GM18951 (cell line): ENCODE measurements around the gene BRAP.
"Not testable (repeated sequence)": the region's sequence is repeated elsewhere in the genome, so short reads cannot be mapped to it uniquely, and the experiment has no call there.

ENCODE experiments used
- POLR2A ChIP-seq: IDR thresholded peaks from 4 replicates; pipeline ENCODE4 v1.6.1; 2011; ENCODE audit warnings: mild to moderate bottlenecking; ENCODE audit not compliant: insufficient read length, insufficient read depth; ENCODE audit errors: extremely low read depth
- in situ Hi-C: fragments of 300-500 bp; cut with MboI; formaldehyde crosslinking; loops from one replicate; pipeline ENCODE4 v1.12.0; 2022; ENCODE audit warnings: low sequenced_read_pairs, mixed read lengths, inconsistent platforms; ENCODE audit not compliant: unreplicated experiment

Gene BRAP

DNA sequence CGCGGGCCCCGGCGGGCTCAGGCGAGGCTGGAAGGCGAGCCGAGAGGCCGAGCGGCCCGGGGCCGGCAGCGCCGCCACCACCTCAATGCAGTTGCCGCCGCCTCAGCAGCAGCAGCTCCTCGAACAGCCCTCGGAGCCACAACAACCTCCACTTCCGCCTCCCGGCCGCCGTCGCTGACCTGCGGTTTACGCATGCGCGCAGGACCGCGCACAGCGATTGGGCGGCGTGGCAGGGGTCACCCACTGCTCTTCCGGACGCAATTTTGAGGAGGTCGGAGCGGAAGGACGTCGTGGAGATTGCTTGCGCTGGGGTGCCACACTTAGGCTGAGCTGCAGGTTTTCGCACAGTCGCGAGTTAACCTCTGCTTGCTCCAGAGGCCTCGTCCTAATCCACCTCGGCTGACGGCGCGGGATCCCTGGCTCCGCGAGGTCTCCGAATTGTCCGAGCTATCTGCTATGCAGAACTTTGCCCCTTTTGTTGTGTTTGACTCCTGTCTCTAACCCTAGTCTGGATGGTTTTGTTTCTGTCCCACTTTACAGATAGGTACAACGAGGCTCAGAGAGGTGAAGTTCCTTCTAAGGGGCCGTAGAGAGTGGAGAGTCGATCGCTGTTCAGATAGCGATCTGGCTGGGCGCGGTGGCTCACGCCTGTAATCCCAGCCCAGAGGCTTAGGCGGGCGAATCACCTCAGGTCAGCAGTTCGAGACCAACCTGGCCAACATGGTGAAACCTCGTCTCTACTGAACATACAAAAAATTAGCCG lies at the start of gene BRAP, which contains the start of gene ACAD10:
Gene BRAP, minus strand, starts transcription at position 146 of the 763 bp plus-strand sequence. CDS start 164 bp downstream, outside the sequence.
Gene ACAD10, plus strand, starts transcription at position 243 of the 763 bp plus-strand sequence. CDS start 6,657 bp downstream, outside the sequence.
- in situ Hi-C loops, result no loop called here
- TF ChIP-seq POLR2A, result peak; percentile 98

- in situ Hi-C loops, result no loop called here
- no peak for TF ChIP-seq POLR2A
Measured at GRCh38 chr12:111733340-111733915, 47.7 kb upstream of the BRAP start.

GRCh38 chr12:111732786-111733185 lies 47.0 kb upstream of the BRAP start:
- TF ChIP-seq POLR2A, result no peak
- in situ Hi-C loops, result no loop called here

DNA sequence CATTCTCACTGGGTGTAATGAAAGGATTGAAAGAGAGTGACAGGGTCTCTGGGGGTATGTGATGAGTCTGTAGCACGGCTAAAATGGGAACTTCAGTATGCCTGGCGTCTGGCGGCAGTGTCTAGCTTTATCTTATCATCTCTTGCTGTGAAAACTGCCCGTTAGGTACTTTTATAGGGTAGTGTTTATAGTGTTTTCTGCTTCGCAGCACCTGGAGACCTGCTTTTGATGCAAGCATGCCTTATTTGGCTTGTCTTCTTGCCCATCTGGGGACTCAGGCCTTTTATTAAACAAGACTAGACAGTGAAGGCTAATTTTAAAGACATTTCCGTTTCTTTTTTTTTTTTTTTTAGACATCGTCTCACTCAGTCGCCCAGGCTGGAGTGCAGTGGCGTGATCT lies 44.7 kb upstream of the BRAP start:
- in situ Hi-C loops, result no loop called here
- TF ChIP-seq POLR2A, result no peak

DNA sequence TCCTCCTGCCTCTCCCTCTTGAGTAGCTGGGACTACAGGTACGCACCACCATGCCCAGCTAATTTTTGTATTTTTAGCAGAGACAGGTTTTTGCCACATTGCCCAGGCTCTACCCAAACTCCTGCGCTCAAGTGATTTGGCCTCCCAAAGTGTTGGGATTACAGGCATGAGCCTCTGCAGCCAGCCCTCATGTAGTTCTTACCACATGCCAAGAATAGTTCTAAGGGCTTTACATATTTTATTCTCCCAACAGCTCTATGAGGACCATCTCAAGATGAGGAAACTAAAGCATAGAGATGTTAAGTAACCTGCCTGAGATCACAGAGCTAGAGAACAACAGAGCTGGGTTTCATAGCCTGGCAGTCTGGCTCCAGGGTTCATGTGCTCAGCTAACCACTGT lies 43.0 kb upstream of the BRAP start:
- in situ Hi-C loops, result no loop called here
- no peak for TF ChIP-seq POLR2A

- in situ Hi-C loops, result not testable (repeated sequence)
Measured at GRCh38 chr12:111723646-111724360, 38.0 kb upstream of the BRAP start.

GRCh38 chr12:111720457-111720856 lies 34.7 kb upstream of the BRAP start:
- in situ Hi-C loops, result no loop called here

GRCh38 chr12:111719316-111719715 lies 33.6 kb upstream of the BRAP start:
- in situ Hi-C loops, result not testable (repeated sequence)

More at GRCh38 chr12:111720457-111720856, 34.7 kb upstream of the BRAP start:
- TF ChIP-seq POLR2A, result no peak

GRCh38 chr12:111715279-111715678 lies 29.5 kb upstream of the BRAP start:
- in situ Hi-C loops, result no loop called here
- TF ChIP-seq POLR2A, result no peak

DNA sequence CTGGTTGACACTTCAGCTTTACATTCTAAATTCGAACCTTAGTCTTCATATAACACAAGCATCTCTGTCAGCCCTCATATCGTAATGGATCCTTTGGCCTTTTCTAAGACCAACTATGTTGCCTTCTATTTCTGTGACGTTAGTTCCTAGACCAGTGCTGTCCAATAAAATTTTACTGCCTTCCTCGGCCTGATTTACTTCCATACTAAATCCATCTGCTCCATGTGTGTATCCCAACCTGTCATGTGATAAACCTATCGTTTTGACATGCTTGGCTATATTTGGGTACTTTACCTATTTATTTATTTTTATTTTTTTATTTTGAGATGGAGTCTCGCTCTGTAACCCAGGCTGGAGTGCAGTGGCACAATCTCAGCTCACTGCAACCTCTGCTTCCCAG lies 20.4 kb upstream of the BRAP start:
- in situ Hi-C loops, result no loop called here

GRCh38 chr12:111705672-111706071 lies 19.9 kb upstream of the BRAP start:
- TF ChIP-seq POLR2A, result no peak
- in situ Hi-C loops, result no loop called here

More for the DNA sequence above, 20.4 kb upstream of the BRAP start:
- no peak for TF ChIP-seq POLR2A

DNA sequence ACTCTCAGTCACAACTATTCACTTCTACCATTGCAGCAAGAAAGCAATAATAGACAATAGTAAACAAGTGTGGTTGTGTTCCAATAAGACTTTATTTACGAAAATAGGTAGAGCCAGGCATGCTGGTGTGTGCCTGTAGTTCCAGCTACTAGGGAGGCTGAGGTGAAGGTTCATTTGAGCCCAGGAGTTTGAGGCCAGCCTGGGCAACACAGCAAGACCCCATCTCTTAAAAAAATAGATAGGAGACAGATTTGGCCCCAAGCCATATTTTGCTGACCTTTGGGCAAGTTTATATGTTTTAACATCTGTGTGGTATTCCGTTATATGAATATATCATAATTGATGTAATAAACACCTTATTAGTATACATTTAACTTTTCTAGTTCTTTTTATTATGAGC lies 14.2 kb upstream of the BRAP start:
- no peak for TF ChIP-seq POLR2A
- in situ Hi-C loops, result no loop called here

- TF ChIP-seq POLR2A, result no peak
- in situ Hi-C loops, result no loop called here
Measured at GRCh38 chr12:111693818-111694217, 8.1 kb upstream of the BRAP start.

- no peak for TF ChIP-seq POLR2A
- in situ Hi-C loops, result no loop called here
Measured at GRCh38 chr12:111692575-111693210, 6.9 kb upstream of the BRAP start.

GRCh38 chr12:111691262-111691661 lies 5.5 kb upstream of the BRAP start:
- in situ Hi-C loops, result no loop called here
- TF ChIP-seq POLR2A, result no peak
